ENCODE results near the gene EEPD1.

Gene EEPD1

GRCh38 chr7:36264913-36265516 lies 112.0 kb downstream of the EEPD1 start:
- Histone ChIP-seq H3K9me3 (ENCODE audit: insufficient read depth, low read length, severe bottlenecking) (no peaks in the 10 kb centered on the region), H3K27ac (ENCODE audit: low read length) (no peak overlapping the region)

GRCh38 chr7:36265680-36266079 lies 112.6 kb downstream of the EEPD1 start:
- Histone ChIP-seq H3K4me2 (ENCODE audit: insufficient read depth, low read length) (no peak overlapping the region), H3K27ac (ENCODE audit: low read length) (no peak overlapping the region), H3K9ac (ENCODE audit: low read depth, low read length) (no peak overlapping the region), H3K9me3 (ENCODE audit: insufficient read depth, low read length, severe bottlenecking) (no peaks in the 10 kb centered on the region), H4K20me1 (ENCODE audit: insufficient read depth, low read length) (no peaks in the 10 kb centered on the region), H3K4me3 (ENCODE audit: low read depth in 1 of 2, low read length in 2 of 2) (no peak overlapping the region), H3K36me3 (ENCODE audit: insufficient read depth, low read length) (no peaks in the 10 kb centered on the region), H3K4me1 (ENCODE audit: insufficient read depth, low read length) (no peaks in the 10 kb centered on the region), H3K27me3 (ENCODE audit: insufficient read depth, low read length, poor library complexity) (no peaks in the 10 kb centered on the region), H2AFZ (ENCODE audit: low read depth, low read length) (no peak overlapping the region), H3K79me2 (ENCODE audit: insufficient read depth, low read length) (no peaks in the 10 kb centered on the region)
- ATAC-seq (ENCODE audit: insufficient read depth, low read depth) = no peak
- TF ChIP-seq CTCF (IDR thresholded peaks at IDR 0.05; ENCODE audit: borderline replicate concordance, extremely low read depth, low read length, poor library complexity, severe bottlenecking) (no peak), EZH2 (IDR thresholded peaks at IDR 0.05; ENCODE audit: borderline replicate concordance, low read depth, low read length, severe bottlenecking) (no peak)
- no peak for DNase-seq

More at GRCh38 chr7:36264913-36265516, 112.0 kb downstream of the EEPD1 start:
- Histone ChIP-seq H3K9ac (ENCODE audit: low read depth, low read length) (no peak overlapping the region), H3K4me2 (ENCODE audit: insufficient read depth, low read length) (no peak overlapping the region), H3K27me3 (ENCODE audit: insufficient read depth, low read length, poor library complexity) (no peaks in the 10 kb centered on the region), H3K4me3 (ENCODE audit: low read depth in 1 of 2, low read length in 2 of 2) (no peak overlapping the region), H2AFZ (ENCODE audit: low read depth, low read length) (no peak overlapping the region), H3K79me2 (ENCODE audit: insufficient read depth, low read length) (no peaks in the 10 kb centered on the region), H3K4me1 (ENCODE audit: insufficient read depth, low read length) (no peaks in the 10 kb centered on the region), H4K20me1 (ENCODE audit: insufficient read depth, low read length) (no peaks in the 10 kb centered on the region), H3K36me3 (ENCODE audit: insufficient read depth, low read length) (no peaks in the 10 kb centered on the region)
- DNase-seq (no peak), ATAC-seq (ENCODE audit: insufficient read depth, low read depth) (no peak)
- no peak for TF ChIP-seq EZH2 (IDR thresholded peaks at IDR 0.05; ENCODE audit: borderline replicate concordance, low read depth, low read length, severe bottlenecking)
- no peak for TF ChIP-seq CTCF (IDR thresholded peaks at IDR 0.05; ENCODE audit: borderline replicate concordance, extremely low read depth, low read length, poor library complexity, severe bottlenecking)

- H3K27ac ChIP-seq (ENCODE audit: low read length) = no peak overlapping the region
- H3K4me1 ChIP-seq (ENCODE audit: insufficient read depth, low read length) = no peaks in the 10 kb centered on the region
- no peaks in the 10 kb centered on the region for H4K20me1 ChIP-seq (ENCODE audit: insufficient read depth, low read length)
- no peaks in the 10 kb centered on the region for H3K36me3 ChIP-seq (ENCODE audit: insufficient read depth, low read length)
- H3K9me3 ChIP-seq (ENCODE audit: insufficient read depth, low read length, severe bottlenecking) = no peaks in the 10 kb centered on the region
- DNase-seq = no peak
- no peak overlapping the region for H3K9ac ChIP-seq (ENCODE audit: low read depth, low read length)
- no peak overlapping the region for H3K4me3 ChIP-seq (ENCODE audit: low read depth in 1 of 2, low read length in 2 of 2)
- H3K4me2 ChIP-seq (ENCODE audit: insufficient read depth, low read length) = no peak overlapping the region
- TF ChIP-seq CTCF (IDR thresholded peaks at IDR 0.05; ENCODE audit: borderline replicate concordance, extremely low read depth, low read length, poor library complexity, severe bottlenecking) (no peak), EZH2 (IDR thresholded peaks at IDR 0.05; ENCODE audit: borderline replicate concordance, low read depth, low read length, severe bottlenecking) (no peak)
- H2AFZ ChIP-seq (ENCODE audit: low read depth, low read length) = no peak overlapping the region
- no peaks in the 10 kb centered on the region for H3K27me3 ChIP-seq (ENCODE audit: insufficient read depth, low read length, poor library complexity)
- H3K79me2 ChIP-seq (ENCODE audit: insufficient read depth, low read length) = no peaks in the 10 kb centered on the region
- no peak for ATAC-seq (ENCODE audit: insufficient read depth, low read depth)
Measured at GRCh38 chr7:36266190-36266589, 113.1 kb downstream of the EEPD1 start.

All from DND-41 (cell line).